Naive thymus-derived CD8-positive, alpha-beta T cell (primary cell): ENCODE results near the gene FAM118A. TPM values are rescaled to one million over a fixed set of nuclear protein-coding genes. Genes with fewer than 3 reads are reported as not detected.
"Not testable (repeated sequence)": the region's sequence is repeated elsewhere in the genome, so short reads cannot be mapped to it uniquely, and the experiment has no call there.

Experiments
- ATAC-seq, 2 donors: fragments of 150-1000 bp; cut with Tn5 transposase in 1 of 2; sonication (Bioruptor Pico), chemical (Tn5 transposase) in 1 of 2; 1 replicate in 1 of 2; 2 replicates in 1 of 2; pipeline ENCODE4 v1.10.0; 2021; ENCODE audit warnings: mild to moderate bottlenecking in 2 of 2, moderate library complexity in 2 of 2
- POLR2A ChIA-PET: fragments of 350-600 bp; sonication (Branson Sonifier 250); formaldehyde crosslinking; loops from one replicate; lab custom pipeline; 2021; ENCODE audit warnings: antibody characterized with exemption; lab: Charles Lee
- DNase-seq, 10 donors: peaks; one replicate each; pipeline versions ENCODE4 v3.0.0 to v3.0.0-alpha.2; 2020 to 2022
- H3K27ac Mint-ChIP-seq, 10 donors: one replicate each; pipeline ENCODE4 v1.8.0; 2020 to 2022; ENCODE audit warnings: mild to moderate bottlenecking in 10 of 10, mixed read lengths in 10 of 10, moderate library complexity in 4 of 10, inconsistent platforms in 1 of 10
- H3K27me3 Mint-ChIP-seq, 5 donors: one replicate each; pipeline ENCODE4 v1.8.0; 2021 to 2022; ENCODE audit warnings: mixed read lengths in 5 of 5
- H3K36me3 Mint-ChIP-seq, 3 donors: one replicate each; pipeline ENCODE4 v1.8.0; 2020 to 2022; ENCODE audit warnings: mixed read lengths in 3 of 3, mild to moderate bottlenecking in 2 of 3, inconsistent platforms in 1 of 3
- H3K4me1 Mint-ChIP-seq, 4 donors: one replicate each; pipeline ENCODE4 v1.8.0; 2021 to 2022; ENCODE audit warnings: mixed read lengths in 4 of 4
- H3K4me3 Mint-ChIP-seq, 10 donors: one replicate each; pipeline ENCODE4 v1.8.0; 2020 to 2022; ENCODE audit warnings: mild to moderate bottlenecking in 10 of 10, mixed read lengths in 10 of 10, moderate library complexity in 6 of 10, inconsistent platforms in 1 of 10
- H3K9me3 Mint-ChIP-seq, 9 donors: one replicate each; pipeline ENCODE4 v1.8.0; 2020 to 2022; ENCODE audit warnings: mixed read lengths in 9 of 9, mild to moderate bottlenecking in 3 of 9, inconsistent platforms in 1 of 9, moderate library complexity in 1 of 9
- polyA plus RNA-seq, 3 donors: library from polyadenylated mRNA; unstranded; fragments of 300-500 nt; fragmentation: Illumina TruSeq; gene quantifications; one replicate each; pipeline ENCODE4 v1.2.3, GENCODE V29; 2021
- total RNA-seq, 8 experiments: library from RNA in 2 of 8; stranded (reverse) in 2 of 8; gene quantifications; one replicate each; pipeline ENCODE4 v1.2.3 and lab custom pipeline; 2021 to 2026

FAM118A gene
- total and polyA plus RNA-seq, 5 experiments from 2014 or later, result 33.2 to 88.5 (median 67.8) TPM

DNA sequence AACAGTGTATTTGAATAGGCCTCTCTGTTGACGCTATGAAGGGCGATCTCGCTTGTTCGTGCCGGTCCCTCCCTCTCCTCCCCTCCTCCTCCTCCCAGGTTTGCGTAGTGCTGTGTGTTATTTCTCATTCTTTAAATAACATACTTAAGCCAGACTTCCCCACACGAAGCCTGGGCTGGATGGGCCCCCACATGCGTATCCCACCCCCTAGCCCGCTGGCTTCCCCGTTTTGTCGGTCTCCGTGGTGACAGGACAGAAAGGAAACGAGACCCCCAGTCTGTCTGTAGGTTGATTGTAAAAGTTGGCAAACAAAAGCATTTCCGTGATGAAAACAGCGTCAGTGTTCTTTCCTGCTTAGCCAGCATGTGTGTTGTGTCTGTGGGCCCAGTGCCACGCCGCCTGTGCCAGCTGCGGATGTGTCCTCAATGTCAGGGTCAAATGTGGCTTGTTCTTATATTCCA is 27.3 kb downstream of the FAM118A start:
- no peaks in the 10 kb centered on the region for H3K9me3 Mint-ChIP-seq
- H3K4me3 Mint-ChIP-seq, result peak overlapping the region; percentile 43 to 81 (median 74)
- POLR2A ChIA-PET, result interaction anchor here (1.3 kb wide), 1 partner anchor 27 kb away, joined by 5 read pairs; the partner anchor contains the start of gene FAM118A
- ATAC-seq (peak; percentile 64 to 66), DNase-seq (peak in 9 of 10 donors; percentile 57 to 85 (median 77))
- peaks cover 20 to 67% (median 48%) of the 10 kb centered on the region in 4 donors for H3K4me1 Mint-ChIP-seq
- peak overlapping the region; percentile 89 to 99 (median 97) for H3K27ac Mint-ChIP-seq
- H3K36me3 Mint-ChIP-seq, result peaks cover 0 to 83% (median 30%) of the 10 kb centered on the region in 3 donors
- H3K27me3 Mint-ChIP-seq, result no peaks in the 10 kb centered on the region

- Mint-ChIP-seq H3K4me1 (peaks cover 20 to 70% (median 49%) of the 10 kb centered on the region in 4 donors), H3K36me3 (peaks cover 0 to 78% (median 30%) of the 10 kb centered on the region in 3 donors), H3K27me3 (no peaks in the 10 kb centered on the region), H3K4me3 (peak overlapping the region in 6 of 10 donors; percentile 57 to 81 (median 76)), H3K9me3 (no peaks in the 10 kb centered on the region), H3K27ac (peak overlapping the region; percentile 89 to 99 (median 97))
- DNase-seq (no peak), ATAC-seq (no peak)
- POLR2A ChIA-PET, result no interaction called here
Observed at GRCh38 chr22:45337536-45337935, 27.8 kb downstream of the FAM118A start.

DNA sequence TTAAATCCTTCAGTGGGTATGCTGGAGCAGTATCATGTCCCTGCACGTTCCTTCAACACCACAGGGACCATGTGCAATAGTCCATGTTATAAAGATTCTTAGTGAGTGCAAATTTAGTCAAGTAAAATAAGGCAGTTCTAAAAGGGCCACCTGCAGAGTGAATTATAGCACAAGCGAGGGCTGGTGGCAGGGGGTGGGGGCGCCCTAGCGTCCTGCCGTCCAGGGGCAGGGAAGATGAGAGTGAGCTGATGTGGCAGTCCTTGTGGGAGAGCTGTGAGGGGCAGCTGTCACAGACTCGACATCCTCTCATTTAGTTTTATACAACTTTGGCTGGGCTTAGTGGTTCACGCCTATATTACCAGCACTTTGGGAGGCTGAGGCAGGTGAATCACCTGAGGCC is 29.1 kb downstream of the FAM118A start:
- Mint-ChIP-seq H3K9me3 (no peaks in the 10 kb centered on the region), H3K27me3 (no peaks in the 10 kb centered on the region), H3K4me1 (peaks cover 20 to 69% (median 49%) of the 10 kb centered on the region in 4 donors), H3K36me3 (peaks cover 0 to 69% (median 31%) of the 10 kb centered on the region in 3 donors), H3K27ac (peak overlapping the region in 5 of 10 donors; percentile 44 to 98 (median 64)), H3K4me3 (no peak overlapping the region)
- POLR2A ChIA-PET, result no interaction called here
- no peak for ATAC-seq
- no peak for DNase-seq

DNA sequence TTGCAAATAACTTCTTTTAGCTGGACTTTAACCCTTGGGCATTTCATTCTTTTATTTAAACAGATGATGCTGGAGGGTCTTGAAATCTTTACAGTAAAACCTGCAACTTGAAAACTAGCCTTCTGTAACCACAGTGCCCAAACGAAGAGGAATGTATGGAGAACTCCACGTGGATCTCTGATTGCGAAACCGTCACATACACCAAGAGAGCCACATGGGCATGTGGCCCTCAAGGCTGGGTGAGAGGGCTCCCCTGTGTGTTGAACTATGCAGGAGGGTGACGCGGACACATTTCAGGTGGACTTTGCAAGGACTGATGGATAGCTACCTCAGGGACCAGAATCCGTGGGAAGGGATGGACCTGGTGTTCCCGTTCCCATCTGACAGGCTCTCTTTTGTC is 30.6 kb downstream of the FAM118A start:
- Mint-ChIP-seq H3K27me3 (no peaks in the 10 kb centered on the region), H3K4me1 (peaks cover 20 to 56% (median 46%) of the 10 kb centered on the region in 4 donors), H3K4me3 (peak overlapping the region in 2 of 10 donors; percentile 44 to 47), H3K27ac (peak overlapping the region; percentile 61 to 98 (median 94)), H3K36me3 (peaks cover 0 to 70% (median 26%) of the 10 kb centered on the region in 3 donors), H3K9me3 (no peaks in the 10 kb centered on the region)
- no peak for DNase-seq
- no peak for ATAC-seq
- POLR2A ChIA-PET, result interaction anchor here (1.4 to 2.1 kb wide), 3 partner anchors 22 to 30 kb away, joined by 3 to 14 read pairs (median 4); partner anchors contain the start of gene FAM118A

GRCh38 chr22:45341498-45341897 is 31.8 kb downstream of the FAM118A start:
- Mint-ChIP-seq H3K36me3 (peaks cover 0 to 61% (median 25%) of the 10 kb centered on the region in 3 donors), H3K9me3 (no peaks in the 10 kb centered on the region), H3K27ac (peak overlapping the region; percentile 84 to 98 (median 96)), H3K4me3 (peak overlapping the region; percentile 41 to 87 (median 57)), H3K27me3 (no peaks in the 10 kb centered on the region), H3K4me1 (peaks cover 20 to 49% (median 40%) of the 10 kb centered on the region in 4 donors)
- ATAC-seq, result peak; percentile 85 to 90
- peak in 9 of 10 donors; percentile 53 to 90 (median 75) for DNase-seq
- POLR2A ChIA-PET, result interaction anchor here (1.0 to 2.1 kb wide), 6 partner anchors 10 to 167 kb away, joined by 3 to 14 read pairs (median 4); no protein-coding TSS in a partner anchor

DNA sequence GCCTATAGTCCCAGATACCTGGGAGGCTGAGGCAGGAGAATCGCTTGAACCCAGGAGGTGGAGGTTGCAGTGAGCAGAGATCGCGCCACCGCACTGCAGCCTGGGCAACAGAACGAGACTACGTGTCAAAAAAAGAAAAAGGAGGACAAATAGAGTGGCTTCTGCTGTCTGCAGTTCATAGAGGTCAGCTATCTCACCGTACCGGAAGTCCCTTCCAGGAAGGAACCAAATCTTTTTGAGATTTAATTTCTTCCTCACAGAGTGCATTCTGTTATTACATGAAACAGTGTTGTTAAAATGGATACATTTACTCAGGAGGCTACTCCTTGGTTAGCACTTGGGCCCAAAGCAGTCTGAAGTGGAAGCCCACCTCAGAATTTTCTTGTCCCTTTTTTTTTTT is 33.4 kb downstream of the FAM118A start:
- peak overlapping the region; percentile 41 to 97 (median 87) for H3K27ac Mint-ChIP-seq
- no peak overlapping the region for H3K4me3 Mint-ChIP-seq
- no peak for DNase-seq
- POLR2A ChIA-PET, result interaction anchor here (0.7 kb wide), 2 partner anchors 32 to 665 kb away, joined by 4 read pairs; no protein-coding TSS in a partner anchor
- H3K36me3 Mint-ChIP-seq, result peaks cover 0 to 48% (median 18%) of the 10 kb centered on the region in 3 donors
- no peak for ATAC-seq
- H3K9me3 Mint-ChIP-seq, result no peaks in the 10 kb centered on the region
- H3K27me3 Mint-ChIP-seq, result no peaks in the 10 kb centered on the region
- H3K4me1 Mint-ChIP-seq, result peaks cover 7 to 38% (median 23%) of the 10 kb centered on the region in 4 donors

- DNase-seq (no peak), ATAC-seq (no peak)
- Mint-ChIP-seq H3K27me3 (no peaks in the 10 kb centered on the region), H3K4me1 (peaks cover 7 to 38% (median 21%) of the 10 kb centered on the region in 4 donors), H3K36me3 (peaks cover 0 to 40% (median 12%) of the 10 kb centered on the region in 3 donors), H3K4me3 (no peak overlapping the region), H3K27ac (peak overlapping the region in 8 of 10 donors; percentile 6 to 82 (median 66)), H3K9me3 (no peaks in the 10 kb centered on the region)
- POLR2A ChIA-PET, result no interaction called here
Observed at GRCh38 chr22:45344334-45344733, 34.6 kb downstream of the FAM118A start.

GRCh38 chr22:45349916-45350315 is 40.2 kb downstream of the FAM118A start:
- Mint-ChIP-seq H3K4me1 (peaks cover 0 to 16% (median 5%) of the 10 kb centered on the region in 4 donors), H3K9me3 (no peaks in the 10 kb centered on the region), H3K27me3 (no peaks in the 10 kb centered on the region), H3K36me3 (peaks cover 0 to 9% (median 0%) of the 10 kb centered on the region in 3 donors), H3K4me3 (no peak overlapping the region), H3K27ac (peak overlapping the region in 1 of 10 donors; percentile 66)
- DNase-seq (no peak), ATAC-seq (no peak)
- POLR2A ChIA-PET, result no interaction called here

DNA sequence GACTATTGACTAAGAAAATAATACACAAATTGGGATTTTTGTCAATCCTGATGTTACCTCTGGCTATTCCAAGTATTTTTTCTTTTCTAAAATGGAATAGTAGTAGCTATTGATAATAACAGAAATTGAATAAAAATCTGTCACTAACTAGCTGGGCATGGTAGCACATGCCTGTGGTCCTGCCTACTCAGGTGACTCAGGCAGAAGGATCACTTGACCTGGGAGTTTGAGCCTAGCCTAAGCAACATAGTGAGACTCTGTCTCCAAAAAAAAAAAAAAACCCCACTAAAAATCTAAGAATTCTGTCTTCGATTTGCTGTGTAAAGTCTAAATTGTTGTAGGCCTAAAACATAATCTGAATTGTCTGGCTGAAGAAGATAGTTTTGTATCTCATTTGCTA is 42.2 kb downstream of the FAM118A start:
- Mint-ChIP-seq H3K27me3 (no peaks in the 10 kb centered on the region), H3K36me3 (no peaks in the 10 kb centered on the region), H3K4me3 (no peak overlapping the region), H3K4me1 (peaks cover 0 to 12% (median 6%) of the 10 kb centered on the region in 4 donors), H3K27ac (no peak overlapping the region), H3K9me3 (no peaks in the 10 kb centered on the region)
- DNase-seq (no peak), ATAC-seq (no peak)
- POLR2A ChIA-PET, result no interaction called here

DNA sequence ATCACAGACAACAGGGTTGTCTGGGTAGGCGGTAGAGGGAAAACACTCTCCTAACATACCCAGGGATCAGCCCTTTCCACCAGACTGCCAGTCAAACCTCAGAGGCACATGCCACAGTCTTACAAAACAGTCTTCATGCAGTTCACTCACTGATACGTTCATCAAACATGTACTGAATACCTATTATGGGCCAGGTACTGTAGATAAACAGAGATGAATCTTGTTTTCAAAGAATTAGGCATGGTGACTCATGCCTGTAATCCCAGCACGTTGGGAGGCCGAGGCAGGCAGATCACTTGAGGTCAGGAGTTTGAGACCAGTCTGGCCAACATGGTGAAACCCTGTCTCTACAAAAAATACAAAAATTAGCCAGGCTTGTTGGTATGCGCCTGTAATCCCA is 43.0 kb downstream of the FAM118A start:
- peaks cover 0 to 12% (median 6%) of the 10 kb centered on the region in 4 donors for H3K4me1 Mint-ChIP-seq
- not testable (repeated sequence) for H3K9me3 Mint-ChIP-seq, H3K36me3 Mint-ChIP-seq, ATAC-seq, H3K27me3 Mint-ChIP-seq, H3K27ac Mint-ChIP-seq, DNase-seq, H3K4me3 Mint-ChIP-seq
- POLR2A ChIA-PET, result interaction anchor here (0.7 kb wide), 1 partner anchor 34 kb away, joined by 4 read pairs; no protein-coding TSS in a partner anchor

- Mint-ChIP-seq H3K9me3 (no peaks in the 10 kb centered on the region), H3K27me3 (no peaks in the 10 kb centered on the region), H3K4me3 (no peak overlapping the region), H3K36me3 (no peaks in the 10 kb centered on the region), H3K27ac (peak overlapping the region in 6 of 10 donors; percentile 14 to 77 (median 56)), H3K4me1 (peaks cover 0 to 12% (median 6%) of the 10 kb centered on the region in 4 donors)
- peak in 1 of 2 donors; percentile 45 for ATAC-seq
- peak in 1 of 10 donors; percentile 5 for DNase-seq
- POLR2A ChIA-PET, result no interaction called here
Observed at GRCh38 chr22:45353786-45354185, 44.1 kb downstream of the FAM118A start.

GRCh38 chr22:45357490-45357889 is 47.8 kb downstream of the FAM118A start:
- no peak for ATAC-seq
- H3K4me3 Mint-ChIP-seq, result no peak overlapping the region
- no peak for DNase-seq
- POLR2A ChIA-PET, result no interaction called here
- no peaks in the 10 kb centered on the region for H3K9me3 Mint-ChIP-seq
- H3K27me3 Mint-ChIP-seq, result no peaks in the 10 kb centered on the region
- peaks cover 0 to 8% (median 3%) of the 10 kb centered on the region in 4 donors for H3K4me1 Mint-ChIP-seq
- H3K27ac Mint-ChIP-seq, result peak overlapping the region in 1 of 10 donors; percentile 27
- H3K36me3 Mint-ChIP-seq, result no peaks in the 10 kb centered on the region

GRCh38 chr22:45358127-45358526 is 48.4 kb downstream of the FAM118A start:
- POLR2A ChIA-PET, result no interaction called here
- no peak for ATAC-seq
- H3K4me1 Mint-ChIP-seq, result peaks cover 0 to 8% (median 3%) of the 10 kb centered on the region in 4 donors
- DNase-seq, result no peak
- peak overlapping the region in 1 of 10 donors; percentile 27 for H3K27ac Mint-ChIP-seq
- H3K9me3 Mint-ChIP-seq, result no peaks in the 10 kb centered on the region
- H3K4me3 Mint-ChIP-seq, result no peak overlapping the region
- H3K36me3 Mint-ChIP-seq, result no peaks in the 10 kb centered on the region
- H3K27me3 Mint-ChIP-seq, result no peaks in the 10 kb centered on the region
